Endodermal cell (in vitro differentiated cells): ENCODE measurements around the gene PSMD8. TPM values are rescaled to one million over a fixed set of nuclear protein-coding genes. Genes with fewer than 3 reads are reported as not detected.
"Not testable (repeated sequence)": the region's sequence is repeated elsewhere in the genome, so short reads cannot be mapped to it uniquely, and the experiment has no call there.

Experiments
- DNase-seq: peaks from one replicate; pipeline ENCODE4 v3.0.0-alpha.2; 2017
- H3K27ac ChIP-seq: 2 replicates; pipeline ENCODE4 v1.5.1; 2013; ENCODE audit warnings: mild to moderate bottlenecking, low read depth, low read length, moderate library complexity
- H3K27me3 ChIP-seq: 2 replicates; pipeline ENCODE4 v1.6.1; 2013; ENCODE audit warnings: mild to moderate bottlenecking, low read length, moderate library complexity; ENCODE audit not compliant: insufficient read depth, control insufficient read depth, poor library complexity, severe bottlenecking
- H3K36me3 ChIP-seq: 2 replicates; pipeline ENCODE4 v1.7.0; 2013; ENCODE audit warnings: mild to moderate bottlenecking, low read length, moderate library complexity; ENCODE audit not compliant: control insufficient read depth, insufficient read depth
- H3K4me1 ChIP-seq: one replicate; pipeline ENCODE4 v1.7.0; 2013; ENCODE audit warnings: low read length; ENCODE audit not compliant: control insufficient read depth, insufficient read depth
- H3K4me3 ChIP-seq: 2 replicates; pipeline ENCODE4 v1.5.1; 2013; ENCODE audit warnings: mild to moderate bottlenecking, low read length, moderate library complexity
- H3K9ac ChIP-seq: 2 replicates; pipeline ENCODE4 v1.6.1; 2013; ENCODE audit warnings: mild to moderate bottlenecking, low read length, moderate library complexity; ENCODE audit not compliant: poor library complexity, severe bottlenecking; ENCODE audit errors: extremely low read depth
- H3K9me3 ChIP-seq: 2 replicates; pipeline ENCODE4 v1.6.1; 2013; ENCODE audit warnings: mild to moderate bottlenecking, low read length, moderate library complexity; ENCODE audit not compliant: control insufficient read depth
- H3K27ac Mint-ChIP-seq: 2 replicates; pipeline ENCODE4 v1.8.0; 2020; ENCODE audit warnings: mixed read lengths
- H3K27me3 Mint-ChIP-seq: 2 replicates; pipeline ENCODE4 v1.8.0; 2021; ENCODE audit warnings: mild to moderate bottlenecking, mixed read lengths; ENCODE audit not compliant: insufficient read depth
- H3K36me3 Mint-ChIP-seq: 2 replicates; pipeline ENCODE4 v1.8.0; 2020; ENCODE audit warnings: low read depth, mixed read lengths
- H3K4me1 Mint-ChIP-seq: 2 replicates; pipeline ENCODE4 v1.8.0; 2020; ENCODE audit warnings: mixed read lengths
- H3K4me3 Mint-ChIP-seq: 2 replicates; pipeline ENCODE4 v1.8.0; 2020; ENCODE audit warnings: mild to moderate bottlenecking, moderate library complexity, mixed read lengths
- H3K9me3 Mint-ChIP-seq: 2 replicates; pipeline ENCODE4 v1.8.0; 2020; ENCODE audit warnings: mild to moderate bottlenecking, mixed read lengths
- WGBS, 2 experiments: methylation state at CpG; one replicate each; pipeline versions ENCODE4 v1.1.5 to v1.1.7; 2013; ENCODE audit warnings: missing lambda C conversion rate in 2 of 2, mixed read lengths in 1 of 2; ENCODE audit not compliant: insufficient coverage in 1 of 2, insufficient read length in 1 of 2; 5-methylcytosine and 5-hydroxymethylcytosine counted together
- total RNA-seq, 2 donors: library from RNA; stranded (reverse); fragmentation: NEBNext Ultra II Directional in 1 of 2; extraction: Animal tissue kit (Norgen Biotek cat#: 25700) in 1 of 2; gene quantifications; 2 replicates in 1 of 2; 3 replicates in 1 of 2; pipeline ENCODE4 v1.2.1, GENCODE V29; 2021
- TF ChIP-seq, protein P1 (sequence below): fragments of 200-600 bp; sonication (generic); conservative IDR thresholded peaks from 2 replicates; pipeline ENCODE4 v1.5.0; 2021; ENCODE audit warnings: antibody characterized with exemption, mild to moderate bottlenecking

Gene PSMD8
- total RNA-seq, 2 donors from 2014 or later: 168 to 178 TPM

DNA sequence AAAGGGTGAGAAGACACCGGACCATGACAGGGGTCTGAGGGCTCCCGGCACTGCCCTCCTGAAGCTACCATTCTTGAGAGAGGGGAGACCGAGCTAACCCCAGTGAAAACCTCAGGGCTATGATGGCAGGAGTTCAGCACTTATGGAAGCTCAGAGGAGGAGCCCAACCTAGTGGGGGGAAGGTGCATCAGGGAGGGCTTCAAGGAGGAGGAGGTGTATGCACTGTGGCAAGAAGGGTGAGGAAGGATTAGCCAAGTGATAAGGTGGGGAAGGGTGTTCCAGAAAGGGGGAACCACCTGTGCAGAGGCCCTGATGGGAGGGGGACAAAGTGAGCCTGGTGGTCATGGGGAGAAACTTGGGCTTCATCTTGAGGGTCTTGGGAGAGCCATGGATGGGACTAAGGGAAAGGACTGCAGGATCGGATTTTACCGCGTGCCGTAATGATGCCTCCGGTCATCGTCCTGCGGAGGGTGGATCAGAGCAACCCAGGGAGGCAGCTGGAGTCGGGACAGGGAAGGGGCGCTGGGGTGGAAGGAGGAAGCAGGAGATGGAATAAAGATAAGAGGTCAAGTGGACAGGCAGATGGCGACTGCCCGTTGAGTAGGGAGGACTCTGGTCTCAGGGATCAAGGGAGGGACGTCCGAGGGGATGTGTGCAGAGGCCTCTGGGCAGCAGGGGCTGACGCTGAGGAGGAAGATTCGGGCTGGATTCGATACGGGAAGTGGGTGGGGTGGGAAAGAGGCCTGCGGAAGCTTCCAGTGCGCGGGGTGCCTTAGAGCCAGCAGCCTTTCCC lies 13.3 kb upstream of the PSMD8 start:
- Histone ChIP-seq H3K36me3 (no peaks in the 10 kb centered on the region), H3K27me3 (peaks cover 50% of the 10 kb centered on the region), H3K27ac (no peak overlapping the region), H3K4me3 (peak overlapping the region; percentile 84), H3K9me3 (peaks cover 7% of the 10 kb centered on the region), H3K9ac (no peak overlapping the region), H3K4me1 (no peaks in the 10 kb centered on the region)
- no peak overlapping the region for H3K27ac Mint-ChIP-seq
- peaks cover 18% of the 10 kb centered on the region for H3K9me3 Mint-ChIP-seq
- peak overlapping the region; percentile 73 for H3K4me3 Mint-ChIP-seq
- H3K36me3 Mint-ChIP-seq: no peaks in the 10 kb centered on the region
- H3K4me1 Mint-ChIP-seq: peaks cover 4% of the 10 kb centered on the region
- 32% methylated on average over 9 to 23 of the region's 23 CpGs for WGBS, 2 experiments
- H3K27me3 Mint-ChIP-seq: peaks cover 60% of the 10 kb centered on the region
- DNase-seq: no peak
- TF ChIP-seq, protein P1, sequence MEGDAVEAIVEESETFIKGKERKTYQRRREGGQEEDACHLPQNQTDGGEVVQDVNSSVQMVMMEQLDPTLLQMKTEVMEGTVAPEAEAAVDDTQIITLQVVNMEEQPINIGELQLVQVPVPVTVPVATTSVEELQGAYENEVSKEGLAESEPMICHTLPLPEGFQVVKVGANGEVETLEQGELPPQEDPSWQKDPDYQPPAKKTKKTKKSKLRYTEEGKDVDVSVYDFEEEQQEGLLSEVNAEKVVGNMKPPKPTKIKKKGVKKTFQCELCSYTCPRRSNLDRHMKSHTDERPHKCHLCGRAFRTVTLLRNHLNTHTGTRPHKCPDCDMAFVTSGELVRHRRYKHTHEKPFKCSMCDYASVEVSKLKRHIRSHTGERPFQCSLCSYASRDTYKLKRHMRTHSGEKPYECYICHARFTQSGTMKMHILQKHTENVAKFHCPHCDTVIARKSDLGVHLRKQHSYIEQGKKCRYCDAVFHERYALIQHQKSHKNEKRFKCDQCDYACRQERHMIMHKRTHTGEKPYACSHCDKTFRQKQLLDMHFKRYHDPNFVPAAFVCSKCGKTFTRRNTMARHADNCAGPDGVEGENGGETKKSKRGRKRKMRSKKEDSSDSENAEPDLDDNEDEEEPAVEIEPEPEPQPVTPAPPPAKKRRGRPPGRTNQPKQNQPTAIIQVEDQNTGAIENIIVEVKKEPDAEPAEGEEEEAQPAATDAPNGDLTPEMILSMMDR: no peak

DNA sequence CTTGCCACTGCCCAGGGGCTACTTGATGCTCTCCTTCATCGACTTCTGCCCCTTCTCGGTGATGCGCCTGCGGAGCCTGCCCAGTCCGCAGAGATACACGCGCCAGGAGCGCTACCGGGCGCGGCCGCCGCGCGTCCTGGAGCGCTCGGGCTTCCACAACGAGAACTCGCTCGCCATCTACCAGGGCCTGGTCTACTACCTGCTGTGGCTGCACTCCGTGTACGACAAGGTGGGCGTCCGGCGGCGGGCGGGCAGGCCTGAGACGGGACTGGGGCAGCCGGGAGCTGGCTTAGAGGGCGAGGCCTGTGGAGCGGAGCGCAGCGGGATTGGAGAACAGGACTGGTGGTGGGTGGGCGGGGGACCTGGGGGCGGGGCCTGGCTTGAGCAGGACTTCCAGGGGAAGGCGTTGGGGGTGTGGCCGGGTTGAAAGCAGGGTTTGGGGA lies 12.7 kb upstream of the PSMD8 start:
- 1% methylated on average over 16 to 37 of the region's 37 CpGs for WGBS, 2 experiments
- no peaks in the 10 kb centered on the region for H3K36me3 ChIP-seq
- peak overlapping the region; percentile 73 for H3K4me3 Mint-ChIP-seq
- peaks cover 4% of the 10 kb centered on the region for H3K4me1 Mint-ChIP-seq
- H3K9ac ChIP-seq: peak overlapping the region; percentile 13
- H3K27me3 Mint-ChIP-seq: peaks cover 57% of the 10 kb centered on the region
- TF ChIP-seq, protein P1: peak; percentile 55
- peaks cover 18% of the 10 kb centered on the region for H3K9me3 Mint-ChIP-seq
- no peaks in the 10 kb centered on the region for H3K36me3 Mint-ChIP-seq
- H3K27ac Mint-ChIP-seq: peak overlapping the region; percentile 90
- peak; percentile 99 for DNase-seq
- no peaks in the 10 kb centered on the region for H3K4me1 ChIP-seq
- H3K9me3 ChIP-seq: peaks cover 7% of the 10 kb centered on the region
- H3K27me3 ChIP-seq: peaks cover 44% of the 10 kb centered on the region
- peak overlapping the region; percentile 84 for H3K4me3 ChIP-seq
- no peak overlapping the region for H3K27ac ChIP-seq

DNA sequence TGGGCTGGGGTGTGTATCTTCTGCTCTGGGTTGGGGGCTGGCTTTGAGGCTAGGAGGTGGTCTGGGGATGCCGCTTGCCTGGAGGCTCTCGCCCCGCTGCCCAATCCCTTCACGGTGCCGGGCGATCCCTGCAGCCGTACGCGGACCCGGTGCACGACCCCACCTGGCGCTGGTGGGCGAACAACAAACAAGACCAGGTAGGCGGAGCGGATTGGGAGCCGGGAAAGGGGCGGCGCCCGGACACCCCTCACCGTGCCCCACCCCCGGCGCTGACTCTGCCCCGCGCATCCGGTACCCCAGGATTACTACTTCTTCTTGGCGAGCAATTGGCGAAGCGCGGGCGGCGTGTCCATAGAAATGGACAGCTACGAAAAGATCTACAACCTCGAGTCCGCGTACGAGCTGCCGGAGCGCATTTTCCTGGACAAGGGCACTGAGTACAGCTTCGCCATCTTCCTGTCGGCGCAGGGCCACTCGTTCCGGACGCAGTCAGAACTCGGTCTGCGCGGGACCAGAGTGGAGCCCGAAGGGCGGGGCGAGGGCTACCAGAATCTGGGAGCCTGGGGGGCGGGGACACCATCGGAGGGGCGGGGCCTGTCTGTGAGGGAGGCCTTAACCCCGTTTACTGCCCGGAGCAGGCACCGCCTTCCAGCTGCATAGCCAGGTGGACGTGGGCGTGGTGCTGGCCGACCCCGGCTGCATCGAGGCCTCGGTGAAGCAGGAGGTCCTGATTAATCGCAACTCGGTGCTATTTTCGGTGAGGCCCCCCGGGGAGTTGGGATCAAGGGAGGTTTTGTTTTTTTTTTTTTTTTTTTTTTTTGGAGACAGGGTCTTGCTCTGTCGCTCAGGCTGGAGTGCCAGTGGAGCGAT lies 12.1 kb upstream of the PSMD8 start:
- Mint-ChIP-seq H3K27ac (peak overlapping the region; percentile 90), H3K36me3 (no peaks in the 10 kb centered on the region), H3K4me1 (peaks cover 4% of the 10 kb centered on the region), H3K27me3 (peaks cover 57% of the 10 kb centered on the region), H3K4me3 (peak overlapping the region; percentile 73), H3K9me3 (peaks cover 18% of the 10 kb centered on the region)
- Histone ChIP-seq H3K4me1 (no peaks in the 10 kb centered on the region), H3K27ac (no peak overlapping the region), H3K36me3 (no peaks in the 10 kb centered on the region), H3K4me3 (peak overlapping the region; percentile 84), H3K27me3 (peaks cover 39% of the 10 kb centered on the region), H3K9me3 (peaks cover 7% of the 10 kb centered on the region), H3K9ac (peak overlapping the region; percentile 13)
- TF ChIP-seq, protein P1: no peak
- 2 to 7% methylated on average over 25 to 68 of the region's 68 CpGs for WGBS, 2 experiments
- DNase-seq: peak; percentile 98

DNA sequence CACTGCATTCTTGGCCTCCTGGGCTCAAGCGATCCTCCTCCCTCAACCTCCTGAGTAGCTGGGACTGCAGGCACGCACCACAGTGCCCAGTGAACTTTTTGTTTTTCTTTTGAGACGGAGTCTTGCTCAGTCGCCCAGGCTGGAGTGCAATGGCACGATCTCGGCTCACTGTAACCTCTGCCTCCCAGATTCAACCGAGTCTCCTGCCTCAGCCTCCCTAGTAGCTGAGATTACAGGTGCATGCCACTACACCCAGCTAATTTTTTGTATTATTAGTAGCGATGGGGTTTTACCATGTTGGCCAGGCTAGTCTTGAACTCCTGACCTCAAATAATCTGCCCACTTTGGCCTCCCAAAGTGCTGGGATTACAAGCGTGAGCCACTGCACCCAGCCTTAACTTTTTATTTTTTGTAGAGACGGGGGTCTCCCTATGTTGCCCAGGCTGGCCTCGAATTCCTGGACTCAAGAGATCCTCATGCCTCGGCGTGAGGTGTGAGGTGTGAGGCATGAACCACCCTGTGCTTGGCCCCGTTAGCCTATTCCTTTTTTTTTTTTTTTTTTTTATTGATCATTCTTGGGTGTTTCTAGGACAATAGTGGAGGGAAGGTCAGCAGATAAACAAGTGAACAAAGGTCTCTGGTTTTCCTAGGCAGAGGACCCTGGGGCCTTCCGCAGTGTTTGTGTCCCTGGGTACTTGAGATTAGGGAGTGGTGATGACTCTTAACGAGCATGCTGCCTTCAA lies 11.3 kb upstream of the PSMD8 start:
- peak overlapping the region; percentile 84 for H3K4me3 ChIP-seq
- DNase-seq, H3K36me3 Mint-ChIP-seq, H3K27ac Mint-ChIP-seq, H3K9ac ChIP-seq, H3K4me1 Mint-ChIP-seq, H3K4me1 ChIP-seq, H3K27ac ChIP-seq, H3K9me3 ChIP-seq, H3K36me3 ChIP-seq: not testable (repeated sequence)
- H3K27me3 Mint-ChIP-seq: peaks cover 52% of the 10 kb centered on the region
- H3K27me3 ChIP-seq: peaks cover 35% of the 10 kb centered on the region
- WGBS, 2 experiments: 78 to 83% methylated on average over 11 to 13 of the region's 16 CpGs
- peak overlapping the region; percentile 73 for H3K4me3 Mint-ChIP-seq
- H3K9me3 Mint-ChIP-seq: peaks cover 18% of the 10 kb centered on the region
